NOMO-1 treated with dmso at 0.1 percent for 144 hours (cell line): ENCODE data around the gene CELSR1.
"Not testable (repeated sequence)": the region's sequence is repeated elsewhere in the genome, so short reads cannot be mapped to it uniquely, and the experiment has no call there.

Experiments
- DNase-seq: peaks from one replicate; lab custom pipeline; 2025; ENCODE audit not compliant: unreplicated experiment; lab: John Stamatoyannopoulos, UW

Gene CELSR1

DNA sequence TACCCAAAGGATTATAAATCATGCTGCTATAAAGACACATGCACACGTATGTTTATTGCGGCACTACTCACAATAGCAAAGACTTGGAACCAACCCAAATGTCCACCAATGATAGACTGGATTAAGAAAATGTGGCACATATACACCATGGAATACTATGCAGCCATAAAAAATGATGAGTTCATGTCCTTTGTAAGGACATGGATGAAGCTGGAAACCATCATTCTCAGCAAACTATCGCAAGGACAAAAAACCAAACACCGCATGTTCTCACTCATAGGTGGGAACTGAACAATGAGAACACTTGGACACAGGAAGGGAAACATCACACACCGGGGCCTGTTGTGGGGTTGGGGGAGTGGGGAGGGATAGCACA is 21.3 kb downstream of the CELSR1 start:
- not testable (repeated sequence) for DNase-seq

DNA sequence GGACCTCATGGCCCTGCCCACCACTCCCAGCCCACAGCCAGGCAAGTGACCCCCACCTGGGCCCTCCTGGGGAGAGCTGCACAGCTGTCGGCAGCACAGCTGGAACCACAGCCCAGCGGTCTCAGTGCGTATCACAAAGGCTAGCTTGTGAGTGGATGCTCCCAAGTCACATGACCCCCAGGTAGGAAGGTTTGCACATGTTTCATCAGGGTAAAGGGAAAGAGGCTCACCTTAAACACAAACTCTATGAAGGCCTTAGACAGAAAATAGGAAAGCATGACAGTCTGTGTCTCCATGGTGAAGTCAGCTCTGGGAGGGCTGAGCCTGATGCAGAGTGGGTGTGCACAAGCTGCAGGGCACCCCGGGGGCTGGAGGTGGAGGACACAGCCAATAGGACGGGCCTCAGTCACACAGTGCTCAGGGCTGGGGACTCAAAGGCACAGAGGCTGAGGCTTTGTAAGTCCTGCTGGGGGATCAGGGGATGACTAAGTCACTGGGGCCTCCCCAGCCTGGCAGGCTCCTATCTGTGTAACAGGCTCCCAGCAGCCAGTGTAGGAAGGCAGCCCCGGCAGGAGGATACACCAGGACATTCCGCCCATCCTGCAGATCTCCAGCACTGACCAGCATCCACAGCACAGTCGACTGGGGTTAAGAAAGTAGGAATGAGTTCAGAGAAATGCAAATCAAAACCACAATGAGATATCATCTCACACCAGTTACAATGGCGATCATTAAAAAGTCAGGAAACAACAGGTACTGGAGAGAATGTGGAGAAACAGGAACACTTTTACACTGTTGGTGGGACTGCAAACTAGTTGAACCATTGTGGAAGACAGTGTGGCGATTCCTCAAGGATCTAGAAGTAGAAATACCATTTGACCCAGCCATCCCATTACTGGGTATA is 22.0 kb downstream of the CELSR1 start:
- no peak for DNase-seq

DNA sequence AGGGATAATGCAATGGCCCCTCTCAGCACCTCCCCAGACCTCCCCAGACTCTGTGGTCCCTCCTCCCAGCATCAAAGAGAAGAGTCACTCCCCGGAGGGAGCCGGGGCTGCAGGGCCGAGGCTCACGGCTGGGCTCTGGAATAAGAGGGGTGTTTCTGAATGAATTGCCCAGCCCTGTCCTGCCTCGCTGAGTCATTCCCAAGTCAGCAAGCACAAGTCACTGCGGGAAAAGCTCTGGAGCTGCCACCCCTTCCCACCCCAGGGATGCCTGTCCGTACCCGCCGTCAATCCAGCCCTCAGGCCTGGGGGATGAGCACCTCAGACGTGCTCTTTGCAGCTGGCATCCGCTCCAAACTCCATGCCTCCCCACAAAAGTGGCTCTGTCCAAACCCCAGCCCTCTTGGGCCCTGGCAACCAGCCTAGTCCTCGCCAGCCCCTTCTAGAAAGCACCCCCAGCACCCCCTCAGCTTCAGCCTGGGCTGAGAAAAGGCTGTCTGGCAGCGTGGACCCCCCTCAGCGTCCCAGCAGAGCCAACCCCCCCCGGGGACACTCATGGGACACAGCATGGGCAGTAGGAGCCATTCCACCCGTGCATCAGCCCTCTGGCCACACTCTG is 22.7 kb downstream of the CELSR1 start:
- DNase-seq: no peak

DNA sequence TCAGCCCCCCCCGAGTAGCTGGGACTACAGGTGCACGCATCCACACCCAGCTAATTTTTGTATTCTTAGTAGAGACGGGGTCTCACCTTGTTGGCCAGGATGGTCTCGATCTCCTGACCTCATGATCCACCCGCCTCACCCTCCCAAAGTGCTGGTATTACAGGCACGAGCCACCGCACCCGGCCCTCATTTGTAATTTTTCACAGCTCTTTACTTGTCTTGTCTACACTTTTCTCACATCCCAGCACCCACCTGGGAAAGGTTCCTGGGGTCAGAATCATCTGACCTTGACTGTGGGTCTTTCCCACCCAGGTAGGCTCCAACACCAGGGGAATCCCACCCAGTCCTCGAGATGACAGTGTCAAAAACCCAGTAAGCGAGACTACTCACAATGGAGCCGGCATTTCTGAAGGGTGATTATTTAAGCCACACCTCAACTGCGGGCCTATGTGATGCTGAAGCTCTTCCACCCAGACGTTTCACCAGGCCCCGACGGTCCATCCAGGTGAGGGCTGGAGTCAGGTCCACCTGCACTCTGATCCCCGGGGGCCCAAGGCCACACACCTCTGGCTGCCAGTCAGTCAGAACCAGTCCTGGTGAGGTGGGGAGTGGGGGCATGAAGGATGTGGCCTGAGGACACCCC is 23.4 kb downstream of the CELSR1 start:
- no peak for DNase-seq

DNA sequence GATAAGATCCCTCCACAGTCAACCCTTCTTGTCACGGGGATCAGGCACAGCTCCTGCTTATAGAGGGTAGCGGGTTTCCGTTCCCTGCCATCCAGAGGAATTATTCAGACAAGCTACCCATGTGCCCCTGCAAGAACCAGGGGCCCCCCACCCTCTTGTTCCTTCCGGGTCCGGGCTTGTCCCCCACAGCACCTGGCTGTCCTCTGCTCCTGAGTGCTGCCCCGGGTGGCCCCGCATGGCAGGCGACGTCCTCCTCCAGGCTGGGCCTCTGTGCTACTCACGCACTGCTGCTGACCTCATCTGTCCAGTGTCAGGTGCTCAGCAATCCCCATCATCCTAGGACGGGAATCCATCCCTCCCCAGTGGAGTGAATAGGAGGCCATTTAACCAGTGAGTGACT is 24.7 kb downstream of the CELSR1 start:
- DNase-seq: no peak

DNA sequence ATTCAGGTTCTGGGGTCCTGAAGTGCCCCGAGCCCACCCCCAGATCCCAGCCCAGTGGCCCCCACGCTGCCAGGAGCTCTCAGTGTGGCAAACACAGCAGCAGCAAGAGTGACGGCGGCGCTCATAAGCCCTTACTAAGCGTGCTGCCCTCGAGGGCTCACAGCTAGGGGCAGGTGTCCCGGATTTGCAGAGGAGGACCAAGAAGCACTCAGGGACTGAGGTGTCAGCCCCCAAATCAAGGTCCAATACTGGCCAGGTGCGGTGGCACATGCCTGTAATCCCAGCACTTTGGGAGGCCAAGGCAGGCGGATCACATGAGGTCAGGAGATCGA is 25.4 kb downstream of the CELSR1 start:
- DNase-seq: no peak

DNA sequence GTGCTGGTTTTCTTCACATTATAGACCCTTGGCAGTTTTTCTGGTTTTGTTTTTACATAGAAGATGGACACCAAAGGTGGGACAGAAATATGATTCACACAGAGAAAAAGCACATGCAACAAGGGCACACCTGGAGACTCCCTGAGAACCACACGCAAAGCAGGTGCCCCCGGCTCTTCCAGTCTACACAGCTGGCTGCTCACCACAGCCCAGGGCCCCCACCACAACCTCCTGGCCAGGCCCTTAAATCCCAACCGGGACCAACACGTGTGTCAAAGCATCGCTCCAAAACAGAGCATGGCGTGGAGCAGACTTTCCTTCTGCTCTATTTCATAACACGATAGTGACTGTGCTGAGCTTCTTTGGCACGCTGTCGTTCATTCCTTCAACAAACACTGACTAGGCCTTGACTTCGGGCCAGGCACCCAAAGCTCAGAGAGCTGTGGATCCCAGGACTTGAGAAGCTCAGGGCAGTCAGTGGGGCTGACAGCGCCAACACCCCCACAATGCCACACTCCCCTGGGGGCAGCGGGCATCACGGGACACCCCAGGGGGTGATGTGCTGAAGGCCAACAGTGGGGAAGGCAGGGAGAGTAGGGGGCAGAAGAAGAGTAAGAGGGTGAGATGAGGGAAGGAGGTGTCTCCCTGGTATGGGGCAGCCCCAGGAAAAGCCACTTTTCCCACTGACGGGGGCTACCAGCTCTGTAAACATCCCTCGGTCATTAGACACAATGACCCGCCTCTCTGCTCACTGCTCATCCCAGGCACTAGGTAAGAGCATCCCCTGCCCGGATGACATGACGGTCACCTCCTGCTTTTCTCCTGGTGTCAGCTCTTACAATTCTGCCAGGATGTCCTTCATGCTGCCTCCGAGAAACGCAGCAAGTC is 26.0 kb downstream of the CELSR1 start:
- no peak for DNase-seq

DNA sequence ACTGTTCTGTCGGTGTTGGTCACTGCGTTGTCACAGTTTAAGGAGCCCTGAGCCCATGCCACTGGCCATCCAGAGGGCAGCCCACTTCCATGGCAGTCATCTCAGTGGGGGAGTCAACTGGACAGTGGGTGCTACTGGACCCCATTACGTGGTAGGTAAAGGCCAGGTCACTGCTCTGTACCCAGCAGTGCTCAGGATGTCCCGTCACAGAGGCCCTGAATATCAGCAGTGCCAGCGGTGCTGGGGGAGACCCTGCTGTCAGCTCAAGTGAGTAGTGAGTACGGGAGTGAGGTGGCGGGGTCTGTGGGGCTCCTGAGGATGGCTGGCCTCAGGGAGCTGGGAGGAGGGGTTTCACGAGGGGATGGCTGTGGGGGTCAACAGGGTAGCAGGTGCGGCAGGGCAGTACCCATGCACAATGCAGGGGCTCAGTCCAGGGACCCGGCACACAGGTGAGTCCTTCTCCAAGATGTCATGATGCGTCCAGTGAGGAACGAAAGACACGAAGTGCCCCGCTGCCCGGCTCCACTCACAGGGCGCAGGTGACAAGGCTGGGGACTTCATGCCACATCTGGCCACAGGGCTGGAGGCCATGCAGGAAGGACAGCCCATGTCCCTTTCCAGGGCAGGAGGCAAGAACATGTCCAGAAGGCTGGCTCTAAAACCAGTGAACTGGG is 27.9 kb downstream of the CELSR1 start:
- DNase-seq: no peak

DNA sequence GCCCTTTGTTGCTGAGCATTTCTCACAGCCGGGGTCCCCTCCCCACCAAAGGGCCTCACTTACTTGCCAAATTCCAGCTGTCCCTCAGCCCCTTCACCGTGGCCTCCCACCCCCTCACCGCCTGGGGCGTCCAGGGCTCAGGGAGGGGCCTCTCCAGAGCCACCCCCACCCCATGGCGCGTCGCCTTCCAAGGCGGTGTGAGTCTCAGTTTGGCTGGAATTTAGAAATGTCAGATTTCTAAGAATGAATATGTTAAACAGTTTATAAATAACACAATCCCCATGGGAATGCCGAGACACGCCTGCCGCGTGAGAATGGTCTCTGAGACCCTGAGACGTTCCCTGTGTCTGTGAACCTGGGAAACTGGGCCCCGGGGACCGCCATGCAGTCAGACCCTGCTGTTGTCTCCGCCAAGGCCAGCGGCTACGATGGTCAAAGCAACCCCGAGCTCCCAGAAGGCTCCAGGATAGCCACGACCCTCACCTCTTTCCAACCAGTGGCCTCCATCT is 28.9 kb downstream of the CELSR1 start:
- DNase-seq: no peak

DNA sequence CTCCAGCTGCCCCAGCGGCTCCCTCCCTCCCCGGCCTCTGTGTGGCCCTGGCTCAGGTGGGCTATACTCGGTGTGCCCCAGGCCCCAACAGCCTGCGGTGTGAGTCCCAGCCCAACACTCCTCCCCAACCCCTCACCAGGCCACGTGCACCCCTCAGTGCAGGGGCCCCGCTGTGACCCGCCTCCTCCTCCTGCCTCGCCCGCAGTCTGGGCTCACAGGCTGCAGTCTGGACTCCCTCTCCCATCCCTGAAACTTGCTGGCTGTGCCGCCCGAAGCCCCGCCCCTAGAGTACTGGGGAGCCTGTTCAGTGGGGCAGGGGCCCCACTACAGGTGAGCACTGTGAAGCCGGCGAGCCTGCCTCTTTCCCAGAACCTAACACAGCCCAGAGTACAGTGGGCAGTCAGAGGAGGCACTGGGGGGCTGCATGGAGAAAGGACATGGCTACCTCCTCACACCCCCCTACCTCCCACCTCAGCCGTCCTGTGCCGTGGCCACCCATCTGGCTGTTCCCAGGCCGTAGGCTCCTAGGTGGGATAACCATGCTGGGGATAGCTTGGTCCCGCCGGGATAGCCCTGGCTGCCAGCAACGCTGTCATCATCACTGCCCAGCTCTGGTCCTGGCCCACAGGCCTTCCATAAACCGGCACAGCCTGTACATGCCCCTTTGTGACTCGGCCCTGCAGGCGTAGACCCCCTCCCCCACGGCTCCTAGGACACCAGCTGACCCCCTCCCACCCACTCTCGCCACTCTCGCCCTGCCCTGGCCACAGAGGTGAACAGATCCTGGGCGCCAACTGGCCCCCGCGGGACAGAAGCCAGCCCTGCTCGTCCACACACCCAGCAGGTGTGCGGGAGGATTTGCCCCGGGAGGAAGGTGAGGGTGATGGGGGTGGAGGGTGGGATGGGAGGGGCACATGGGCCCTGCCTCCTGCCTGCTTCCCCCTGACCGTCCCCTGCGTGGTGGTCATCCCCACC is 29.7 kb downstream of the CELSR1 start:
- no peak for DNase-seq

DNA sequence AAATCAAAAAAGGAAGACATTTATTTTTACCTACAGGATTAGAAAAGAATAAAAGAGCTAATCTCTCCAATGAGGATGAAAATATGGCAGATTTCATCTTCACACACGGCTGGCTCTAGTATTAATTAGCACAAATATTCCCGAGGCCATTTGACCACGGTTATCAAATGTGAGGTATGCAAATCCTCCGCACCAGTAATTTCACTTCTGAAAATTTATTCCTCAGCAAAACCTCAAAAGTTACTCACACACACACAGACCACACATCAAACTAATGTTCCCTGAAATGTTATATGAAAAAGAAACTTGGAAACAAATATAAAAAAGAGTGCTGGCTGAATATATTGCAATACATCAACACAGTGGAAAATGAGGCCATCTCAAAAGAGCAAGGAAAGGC is 32.8 kb downstream of the CELSR1 start:
- no peak for DNase-seq

DNA sequence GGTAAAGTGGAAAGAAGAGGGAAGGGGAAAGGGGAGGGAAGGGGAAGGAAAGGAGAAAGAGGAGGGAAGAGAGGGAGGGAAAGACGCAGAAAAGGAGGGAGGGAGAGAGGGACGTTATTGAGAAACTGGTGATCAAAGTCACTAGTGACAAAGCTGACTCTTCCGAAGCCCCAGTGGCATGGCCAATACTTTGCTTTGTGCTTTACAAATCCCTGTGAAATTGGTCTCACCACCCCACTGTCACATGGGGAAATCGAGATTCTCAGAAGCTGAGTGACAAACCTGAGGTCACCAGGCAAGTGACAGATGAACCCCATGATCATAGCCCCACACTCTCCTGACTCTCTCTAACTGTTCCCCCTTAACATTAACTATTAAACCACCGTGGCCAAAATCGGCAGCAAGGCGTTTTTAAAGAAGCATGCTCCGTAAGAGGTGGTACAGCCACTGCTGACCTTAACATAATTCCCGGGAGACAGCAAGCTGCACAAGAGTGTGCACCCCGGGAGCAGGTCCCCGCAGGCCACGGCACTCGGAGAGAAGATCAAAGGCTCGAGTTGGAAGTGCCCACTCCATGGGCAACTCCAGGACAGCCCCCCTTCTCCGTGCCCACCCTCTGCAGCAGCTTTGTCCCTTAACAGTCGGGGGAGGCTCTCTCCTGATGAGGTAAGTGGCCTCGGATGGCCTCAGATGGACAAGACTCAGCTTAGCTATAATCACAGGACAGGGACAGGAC is 34.8 kb downstream of the CELSR1 start:
- DNase-seq: no peak

DNA sequence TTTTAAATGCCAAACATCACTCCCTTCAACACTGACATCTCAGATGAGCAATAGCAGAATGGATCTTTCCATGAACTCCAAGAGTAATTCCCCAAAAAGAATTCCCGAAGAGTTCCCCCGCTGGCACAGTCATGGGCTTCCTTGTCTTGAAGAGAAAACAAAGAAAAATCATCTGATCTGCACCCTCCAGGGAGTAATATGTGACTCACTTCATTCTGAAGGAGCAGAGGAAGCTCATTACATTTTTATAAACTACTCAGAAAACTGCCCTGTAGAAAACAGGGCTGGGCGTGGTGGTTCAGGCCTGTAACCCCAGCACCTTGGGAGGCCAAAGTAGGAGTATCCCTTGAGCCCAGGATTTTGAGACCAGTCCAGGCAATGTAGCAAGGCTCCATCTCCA is 35.7 kb downstream of the CELSR1 start:
- DNase-seq: no peak

DNA sequence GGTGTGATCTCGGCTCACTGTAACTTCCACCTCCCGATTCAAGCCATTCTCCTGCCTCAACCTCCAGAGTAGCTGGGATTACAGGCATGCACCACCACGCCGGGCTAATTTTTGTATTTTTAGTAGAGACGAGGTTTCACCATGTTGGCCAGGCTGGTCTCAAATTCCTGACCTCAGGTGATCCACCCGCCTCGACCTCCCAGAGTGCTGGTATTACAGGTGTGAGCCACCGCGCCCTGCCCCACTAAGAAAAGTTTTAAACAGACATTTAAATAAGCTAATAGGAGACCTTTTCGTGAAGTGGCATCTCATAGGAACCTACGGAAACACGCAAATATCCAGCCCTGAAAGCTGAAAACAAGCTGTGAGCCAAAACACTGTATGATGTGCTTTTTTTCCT is 36.2 kb downstream of the CELSR1 start:
- DNase-seq: not testable (repeated sequence)

DNA sequence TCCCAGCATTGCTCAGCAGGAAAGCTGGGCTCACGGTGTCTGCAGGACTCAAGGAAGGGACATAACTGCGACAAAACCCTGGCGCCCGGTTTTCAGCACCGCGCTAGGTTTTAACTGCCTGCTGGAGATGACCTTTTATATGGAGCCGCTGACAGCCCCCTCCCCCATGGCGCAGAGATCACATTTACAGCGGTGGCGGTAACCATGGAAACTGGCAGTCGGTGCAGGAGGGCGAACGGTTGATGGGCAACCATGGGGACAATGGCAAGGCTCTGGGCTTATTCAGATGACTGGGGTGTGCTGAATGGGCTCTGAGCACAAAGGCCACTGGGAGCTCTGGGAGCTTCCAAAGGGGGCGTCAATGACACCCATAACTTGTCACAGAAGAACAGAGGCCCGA is 37.2 kb downstream of the CELSR1 start:
- no peak for DNase-seq

DNA sequence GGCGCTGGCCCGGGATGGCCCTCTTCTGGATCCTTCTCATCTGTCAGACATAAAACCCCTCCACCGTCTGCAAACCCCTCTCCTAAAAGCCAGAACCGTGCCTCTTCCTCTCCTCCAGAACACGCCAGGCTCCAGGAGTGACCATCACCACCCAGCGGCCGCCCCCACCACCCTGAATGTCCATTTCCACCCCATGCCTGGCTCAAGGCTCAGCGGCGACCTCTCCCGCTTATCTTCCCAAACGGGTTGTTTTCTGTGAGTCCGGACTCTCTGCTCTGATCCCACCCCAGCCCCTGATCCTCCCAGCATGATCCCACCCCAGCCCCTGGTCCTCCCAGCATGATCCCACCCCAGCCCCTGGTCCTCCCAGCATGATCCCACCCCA is 37.6 kb downstream of the CELSR1 start:
- DNase-seq: no peak

DNA sequence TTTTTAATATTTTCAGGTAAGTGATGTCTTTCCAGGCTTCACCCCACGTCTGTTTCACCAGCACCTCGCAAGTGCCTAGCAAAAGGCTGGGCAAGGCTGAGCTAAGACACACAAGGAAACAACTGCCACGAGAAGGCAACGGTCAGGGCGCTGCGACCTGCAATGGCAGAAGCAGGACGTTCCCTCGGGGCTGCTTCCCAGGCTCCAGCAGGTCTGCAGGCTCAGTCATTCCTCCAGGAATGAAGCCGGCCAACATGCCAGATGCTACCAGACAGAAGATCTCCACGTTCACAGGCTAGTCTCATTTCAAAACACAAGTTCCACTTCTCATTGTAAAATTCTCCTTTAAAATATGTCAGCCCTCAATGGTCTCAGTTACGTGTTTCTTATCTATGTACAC is 45.5 kb downstream of the CELSR1 start:
- no peak for DNase-seq

DNA sequence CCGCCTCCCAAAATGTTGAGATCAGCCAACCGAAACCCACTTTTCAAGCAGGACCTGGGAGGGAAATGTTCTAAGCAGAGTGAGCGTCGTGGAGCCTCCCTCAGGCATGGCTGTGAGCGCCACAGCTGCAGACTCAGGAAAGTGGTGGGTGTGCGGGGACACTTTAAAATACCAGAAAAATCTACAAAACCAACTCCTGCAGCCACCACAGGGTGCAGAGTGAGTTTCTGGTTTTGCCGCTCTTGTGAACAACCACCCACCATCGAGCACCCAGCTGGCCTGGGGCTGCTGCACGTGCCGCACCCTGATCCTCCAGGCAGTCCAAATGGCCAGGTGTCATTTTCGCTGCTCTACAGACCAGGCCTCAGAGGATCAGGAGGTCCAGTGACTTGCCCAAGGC is 46.9 kb downstream of the CELSR1 start:
- DNase-seq: no peak
